Heart right ventricle (tissue), 16 donors: ENCODE measurements around the gene CALML6. TPM values are rescaled to one million over a fixed set of nuclear protein-coding genes. Genes with fewer than 3 reads are reported as not detected.

ENCODE experiments used
- ATAC-seq, 8 donors: fragments of 200-7000 bp; cut with Tn5 transposase; one replicate each; pipeline ENCODE4 v1.9.1; 2020; ENCODE audit warnings: mild to moderate bottlenecking in 8 of 8, moderate library complexity in 8 of 8, moderate number of reproducible peaks in 1 of 8
- DNase-seq, 2 donors: peaks; one replicate each; pipeline ENCODE4 v3.0.0-alpha.2; 2020
- H3K27ac ChIP-seq, 10 donors: fragments of 200-600 bp; sonication (generic) in 2 of 10; one replicate each; pipeline versions ENCODE4 v1.5.0 to v1.8.0; 2020 to 2022; ENCODE audit warnings: mild to moderate bottlenecking in 3 of 10
- H3K27me3 ChIP-seq, 7 donors: fragments of 200-600 bp; one replicate each; pipeline ENCODE4 v1.8.0; 2021 to 2022; ENCODE audit warnings: mild to moderate bottlenecking in 2 of 7
- H3K36me3 ChIP-seq, 9 donors: fragments of 200-600 bp; sonication (generic) in 1 of 9; one replicate each; pipeline versions ENCODE4 v1.5.0 to v1.8.0; 2020 to 2022; ENCODE audit warnings: mild to moderate bottlenecking in 2 of 9
- H3K4me1 ChIP-seq, 9 donors: fragments of 200-600 bp; sonication (generic) in 1 of 9; one replicate each; pipeline versions ENCODE4 v1.5.0 to v1.8.0; 2020 to 2022; ENCODE audit warnings: mild to moderate bottlenecking in 4 of 9
- H3K4me3 ChIP-seq, 10 donors: fragments of 200-600 bp; sonication (generic) in 2 of 10; one replicate each; pipeline versions ENCODE4 v1.5.0 to v1.8.0; 2020 to 2022; ENCODE audit warnings: mild to moderate bottlenecking in 7 of 10, moderate library complexity in 2 of 10
- H3K9me3 ChIP-seq, 11 donors: fragments of 200-600 bp in 10 of 11; sonication (generic) in 2 of 11; one replicate each; pipeline versions ENCODE4 v1.5.0 to v1.8.0; 2013 to 2022; ENCODE audit warnings: mild to moderate bottlenecking in 2 of 11, control low read depth in 1 of 11, moderate library complexity in 1 of 11
- CTCF ChIP-seq, 9 donors: fragments of 200-600 bp; sonication (generic) in 2 of 9; IDR thresholded peaks; one replicate each; pipeline versions ENCODE4 v1.5.0 to v1.8.0; 2021 to 2022; ENCODE audit warnings: antibody characterized with exemption in 9 of 9, mild to moderate bottlenecking in 5 of 9, moderate library complexity in 1 of 9
- WGBS, 2 donors: extraction: QIAGEN DNeasy Blood & Tissue Kit; methylation state at CpG; one replicate each; pipeline ENCODE4 v1.1.7; 2013; ENCODE audit warnings: inconsistent platforms in 1 of 2; 5-methylcytosine and 5-hydroxymethylcytosine counted together
- intact Hi-C, 10 donors: fragments of 100-400 bp; cut with DNase I; formaldehyde crosslinking; loops; one replicate each; pipeline versions ENCODE4 v1.11.1 to v1.14.2; 2022
- polyA plus RNA-seq, 2 donors: library from polyadenylated mRNA; stranded (reverse); fragments of 200-250 nt; gene quantifications; one replicate each; pipeline ENCODE4 v1.2.3, GENCODE V29; 2013
- total RNA-seq, 10 donors: library from RNA; stranded (reverse); fragmentation: NEBNext Ultra II Directional in 3 of 10; extraction: Animal tissue kit (Norgen Biotek cat#: 25700) in 3 of 10; gene quantifications; one replicate each; pipeline versions ENCODE4 v1.2.1 to v1.2.4, GENCODE V29; 2021 to 2023
- donor health status: Arrhythmogenic right ventricular cardiomyopathy.
- donor health status: ischemic (EF 13 %, LVEDD 7.1; RV severe dilation, severe dysfunction).
- donor health status: healthy with polysubstance abuse.
- donor health status: DM: no; HTN: yes; CAD: no.
- donor health status: DM: no; HTN: no; CAD: no.
- donor health status: ischemic (EF 25% LVEDD 6.9; RV normal size, moderate dysfunction).
- donor health status: ischemic (EF 25% LVEDD 5.7; RV mildly dilated, moderate dysfunction).
- donor health status: healthy.
- donor health status: DM: yes; HTN: yes; CAD: no.
- donor health status: Ischemic cardiomyopathy.
- donor health status: ischemic (EF 35%, LVEDD 5.7; RV mildly dilated, moderate dysfunction).
- donor health status: nonischemic (EF 11% LVEDD 7.7; RV severe dilation, severe dysfunction).
- donor health status: DM: yes; HTN: yes; CAD: no.
- donor health status: PGD.
- donor health status: ischemic (EF 29% LVEDD 5.4; RV normal size, mild dysfunction).
- donor health status: nonischemic (EF 23%, LVEDD 6.1; RV moderate dilation, normal function).

Gene CALML6
- total and polyA plus RNA-seq, 12 donors, result 0.09 to 0.88 (median 0.20) TPM; not detected in 8

GRCh38 chr1:1955621-1956094 lies 40.6 kb downstream of the CALML6 start:
- peaks cover 0 to 47% (median 30%) of the 10 kb centered on the region in 7 donors for H3K27me3 ChIP-seq
- no peak for TF ChIP-seq CTCF (IDR thresholded peaks at IDR 0.05)
- no peak overlapping the region for H3K4me3 ChIP-seq
- intact Hi-C loops, result loop anchor here in 1 of 10 donors (5.0 kb wide), 1 partner anchor 87 kb away; no protein-coding TSS in a partner anchor
- 52% methylated on average over 14 of the region's 14 CpGs for WGBS, 2 donors
- no peak overlapping the region for H3K27ac ChIP-seq
- no peak for DNase-seq
- H3K9me3 ChIP-seq, result peaks cover 0 to 4% (median 0%) of the 10 kb centered on the region in 11 donors
- ATAC-seq, result no peak
- peaks cover 0 to 13% (median 4%) of the 10 kb centered on the region in 9 donors for H3K4me1 ChIP-seq
- H3K36me3 ChIP-seq, result no peaks in the 10 kb centered on the region

- Histone ChIP-seq H3K4me1 (peaks cover 0 to 13% (median 4%) of the 10 kb centered on the region in 9 donors), H3K27me3 (peaks cover 0 to 50% (median 32%) of the 10 kb centered on the region in 7 donors), H3K27ac (no peak overlapping the region), H3K36me3 (no peaks in the 10 kb centered on the region), H3K9me3 (no peaks in the 10 kb centered on the region), H3K4me3 (no peak overlapping the region)
- no peak for DNase-seq
- no peak for TF ChIP-seq CTCF (IDR thresholded peaks at IDR 0.05)
- intact Hi-C loops, result loop anchor here in 1 of 10 donors (5.0 kb wide), 1 partner anchor 86 kb away; no protein-coding TSS in a partner anchor
- ATAC-seq, result no peak
- WGBS, 2 donors, result 84 to 87% methylated on average over 7 of the region's 7 CpGs
Measured at GRCh38 chr1:1956101-1956500, 41.0 kb downstream of the CALML6 start.

- Histone ChIP-seq H3K4me3 (no peak overlapping the region), H3K36me3 (no peaks in the 10 kb centered on the region), H3K9me3 (no peaks in the 10 kb centered on the region), H3K4me1 (peaks cover 0 to 13% (median 4%) of the 10 kb centered on the region in 9 donors), H3K27me3 (peaks cover 0 to 56% (median 38%) of the 10 kb centered on the region in 7 donors), H3K27ac (no peak overlapping the region)
- 91 to 92% methylated on average over 38 of the region's 38 CpGs for WGBS, 2 donors
- intact Hi-C loops, result loop anchor here in 1 of 10 donors (5.0 kb wide), 1 partner anchor 85 kb away; no protein-coding TSS in a partner anchor
- TF ChIP-seq CTCF (IDR thresholded peaks at IDR 0.05), result no peak
- ATAC-seq (no peak), DNase-seq (no peak)
Measured at GRCh38 chr1:1956586-1957532, 41.8 kb downstream of the CALML6 start.

GRCh38 chr1:1957533-1957961 lies 42.5 kb downstream of the CALML6 start:
- Histone ChIP-seq H3K9me3 (no peaks in the 10 kb centered on the region), H3K4me3 (no peak overlapping the region), H3K27me3 (peaks cover 0 to 58% (median 41%) of the 10 kb centered on the region in 7 donors), H3K36me3 (no peaks in the 10 kb centered on the region), H3K4me1 (peaks cover 0 to 13% (median 4%) of the 10 kb centered on the region in 9 donors), H3K27ac (no peak overlapping the region)
- intact Hi-C loops, result loop anchor here in 1 of 10 donors (5.0 kb wide), 1 partner anchor 85 kb away; no protein-coding TSS in a partner anchor
- ATAC-seq (no peak), DNase-seq (no peak)
- WGBS, 2 donors, result 62 to 68% methylated on average over 21 to 22 of the region's 22 CpGs
- no peak for TF ChIP-seq CTCF (IDR thresholded peaks at IDR 0.05)
